ENCODE data around the gene SCUBE1.

SCUBE1 gene

GRCh38 chr22:43308836-43309235, 34.3 kb downstream of the SCUBE1 start:
- no peak overlapping the region for H3K4me3 ChIP-seq (ENCODE audit: low read depth in 1 of 2, low read length in 2 of 2)
- no peak overlapping the region for H3K27ac ChIP-seq (ENCODE audit: low read length)
- no peaks in the 10 kb centered on the region for H3K27me3 ChIP-seq (ENCODE audit: low read depth, low read length)
- peaks cover 0 to 17% of the 10 kb centered on the region in 2 donors for H3K4me1 ChIP-seq (ENCODE audit: control insufficient read depth in 1 of 2, insufficient read depth in 2 of 2, low read length in 2 of 2)
- H3K9me3 ChIP-seq (ENCODE audit: control insufficient read depth in 1 of 2, low read length in 2 of 2), result no peaks in the 10 kb centered on the region
- no peaks in the 10 kb centered on the region for H3K36me3 ChIP-seq (ENCODE audit: control insufficient read depth in 1 of 2, insufficient read depth in 2 of 2, low read length in 2 of 2)

DNA sequence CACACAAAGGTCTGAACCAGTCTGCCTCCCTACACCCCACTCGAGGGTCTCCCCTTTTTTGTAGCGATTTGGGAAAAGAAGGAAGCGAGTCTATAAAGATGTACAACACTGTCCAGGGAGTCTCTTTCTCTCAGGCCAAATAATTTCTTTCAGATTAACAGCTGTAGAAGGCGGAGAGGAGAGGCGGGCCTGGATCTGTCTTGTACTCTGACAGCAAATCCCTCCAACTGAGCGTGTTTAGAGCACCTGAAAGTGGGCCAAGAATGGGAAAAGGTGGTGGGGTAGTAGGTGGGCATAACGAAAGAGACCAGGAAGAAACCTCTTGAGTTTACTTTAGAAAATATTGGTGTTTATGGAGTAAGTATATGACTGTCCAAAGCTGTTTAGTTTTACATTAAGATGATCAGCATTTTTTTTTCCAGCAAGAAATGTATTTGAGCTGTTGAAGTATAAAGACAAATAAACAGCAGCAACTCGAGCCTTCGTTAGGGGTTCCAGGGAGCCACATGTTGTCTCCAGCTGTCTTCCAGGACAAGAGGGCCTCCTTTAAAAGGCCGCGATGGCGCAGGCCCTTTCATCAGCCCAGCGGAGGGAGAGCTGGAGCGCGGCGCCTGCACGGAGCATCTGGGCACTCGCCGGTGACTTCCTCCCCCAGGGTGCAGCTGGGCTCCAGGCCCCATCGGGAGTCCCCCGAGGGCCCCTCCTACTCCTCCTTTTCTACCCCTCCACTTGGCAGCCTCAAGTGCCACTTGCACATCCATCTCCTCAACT, 34.9 kb downstream of the SCUBE1 start:
- Histone ChIP-seq H3K36me3 (ENCODE audit: control insufficient read depth in 1 of 2, insufficient read depth in 2 of 2, low read length in 2 of 2) (no peaks in the 10 kb centered on the region), H3K9me3 (ENCODE audit: control insufficient read depth in 1 of 2, low read length in 2 of 2) (no peaks in the 10 kb centered on the region), H3K27me3 (ENCODE audit: low read depth, low read length) (no peaks in the 10 kb centered on the region), H3K4me3 (ENCODE audit: low read depth in 1 of 2, low read length in 2 of 2) (no peak overlapping the region), H3K4me1 (ENCODE audit: control insufficient read depth in 1 of 2, insufficient read depth in 2 of 2, low read length in 2 of 2) (peaks cover 0 to 17% of the 10 kb centered on the region in 2 donors), H3K27ac (ENCODE audit: low read length) (no peak overlapping the region)

GRCh38 chr22:43305806-43306205, 37.4 kb downstream of the SCUBE1 start:
- Histone ChIP-seq H3K36me3 (ENCODE audit: control insufficient read depth in 1 of 2, insufficient read depth in 2 of 2, low read length in 2 of 2) (no peaks in the 10 kb centered on the region), H3K9me3 (ENCODE audit: control insufficient read depth in 1 of 2, low read length in 2 of 2) (no peaks in the 10 kb centered on the region), H3K4me1 (ENCODE audit: control insufficient read depth in 1 of 2, insufficient read depth in 2 of 2, low read length in 2 of 2) (peaks cover 0 to 17% of the 10 kb centered on the region in 2 donors), H3K4me3 (ENCODE audit: low read depth in 1 of 2, low read length in 2 of 2) (no peak overlapping the region), H3K27me3 (ENCODE audit: low read depth, low read length) (no peaks in the 10 kb centered on the region), H3K27ac (ENCODE audit: low read length) (no peak overlapping the region)

- no peak overlapping the region for H3K27ac ChIP-seq (ENCODE audit: low read length)
- H3K4me1 ChIP-seq (ENCODE audit: control insufficient read depth in 1 of 2, insufficient read depth in 2 of 2, low read length in 2 of 2), result peaks cover 0 to 17% of the 10 kb centered on the region in 2 donors
- no peaks in the 10 kb centered on the region for H3K9me3 ChIP-seq (ENCODE audit: control insufficient read depth in 1 of 2, low read length in 2 of 2)
- H3K4me3 ChIP-seq (ENCODE audit: low read depth in 1 of 2, low read length in 2 of 2), result no peak overlapping the region
- H3K27me3 ChIP-seq (ENCODE audit: low read depth, low read length), result no peaks in the 10 kb centered on the region
- no peaks in the 10 kb centered on the region for H3K36me3 ChIP-seq (ENCODE audit: control insufficient read depth in 1 of 2, insufficient read depth in 2 of 2, low read length in 2 of 2)
Measured at GRCh38 chr22:43304831-43305590, 38.2 kb downstream of the SCUBE1 start.

GRCh38 chr22:43303751-43304150, 39.4 kb downstream of the SCUBE1 start:
- H3K4me1 ChIP-seq (ENCODE audit: control insufficient read depth in 1 of 2, insufficient read depth in 2 of 2, low read length in 2 of 2), result peaks cover 0 to 17% of the 10 kb centered on the region in 2 donors

DNA sequence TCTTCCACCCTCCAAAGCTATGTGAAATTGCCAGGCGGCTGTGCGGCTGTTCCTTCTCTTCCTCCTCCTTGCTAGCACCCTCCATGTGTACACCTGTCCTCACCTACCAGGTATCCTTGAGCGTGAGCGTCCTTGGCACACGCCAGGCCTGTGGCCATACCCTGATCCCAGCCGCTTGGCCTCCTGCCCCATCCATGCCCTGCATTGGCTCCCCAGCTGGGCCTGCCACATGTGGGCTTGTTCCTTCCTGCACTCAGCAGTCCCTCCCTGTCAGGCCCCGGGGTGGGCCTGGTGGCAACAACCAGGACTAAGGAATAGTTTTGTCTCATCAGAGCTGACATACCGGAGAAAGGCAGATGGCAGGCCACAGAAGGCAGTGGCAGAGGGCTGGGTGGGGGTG, 40.0 kb downstream of the SCUBE1 start:
- Histone ChIP-seq H3K4me3 (ENCODE audit: low read depth in 1 of 2, low read length in 2 of 2) (no peak overlapping the region), H3K9me3 (ENCODE audit: control insufficient read depth in 1 of 2, low read length in 2 of 2) (no peaks in the 10 kb centered on the region), H3K4me1 (ENCODE audit: control insufficient read depth in 1 of 2, insufficient read depth in 2 of 2, low read length in 2 of 2) (peaks cover 0 to 18% of the 10 kb centered on the region in 2 donors), H3K27ac (ENCODE audit: low read length) (no peak overlapping the region), H3K36me3 (ENCODE audit: control insufficient read depth in 1 of 2, insufficient read depth in 2 of 2, low read length in 2 of 2) (no peaks in the 10 kb centered on the region), H3K27me3 (ENCODE audit: low read depth, low read length) (no peaks in the 10 kb centered on the region)

More at GRCh38 chr22:43303751-43304150, 39.4 kb downstream of the SCUBE1 start:
- H3K4me3 ChIP-seq (ENCODE audit: low read depth in 1 of 2, low read length in 2 of 2), result no peak overlapping the region
- H3K27ac ChIP-seq (ENCODE audit: low read length), result no peak overlapping the region
- H3K36me3 ChIP-seq (ENCODE audit: control insufficient read depth in 1 of 2, insufficient read depth in 2 of 2, low read length in 2 of 2), result no peaks in the 10 kb centered on the region
- H3K9me3 ChIP-seq (ENCODE audit: control insufficient read depth in 1 of 2, low read length in 2 of 2), result no peaks in the 10 kb centered on the region
- H3K27me3 ChIP-seq (ENCODE audit: low read depth, low read length), result no peaks in the 10 kb centered on the region

DNA sequence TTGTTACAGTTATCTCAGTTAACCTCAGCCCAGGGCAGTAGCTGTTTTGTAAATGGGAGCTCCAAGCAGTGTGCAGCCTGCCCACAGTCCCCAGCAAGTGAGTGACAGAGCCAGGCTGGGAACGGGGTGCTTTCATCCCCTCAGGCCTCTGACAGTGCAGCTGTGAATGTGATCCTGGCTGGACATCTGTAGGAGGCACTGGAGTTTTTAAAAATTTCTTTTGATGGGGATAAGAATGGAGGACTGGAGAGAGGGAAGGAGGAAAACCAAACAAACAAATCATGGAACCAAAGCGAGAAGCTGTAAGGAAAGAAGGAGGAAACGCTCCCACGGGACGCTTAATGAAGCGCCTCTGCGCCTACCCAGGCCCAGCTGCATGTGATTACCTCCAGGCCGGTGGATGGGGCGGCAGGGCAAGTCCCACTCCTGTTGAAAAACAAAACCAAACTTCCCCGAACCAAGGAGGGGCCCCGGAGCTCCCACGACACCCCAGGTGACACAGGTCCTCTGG, 40.6 kb downstream of the SCUBE1 start:
- Histone ChIP-seq H3K27ac (ENCODE audit: low read length) (no peak overlapping the region), H3K4me1 (ENCODE audit: control insufficient read depth in 1 of 2, insufficient read depth in 2 of 2, low read length in 2 of 2) (peaks cover 0 to 23% of the 10 kb centered on the region in 2 donors), H3K36me3 (ENCODE audit: control insufficient read depth in 1 of 2, insufficient read depth in 2 of 2, low read length in 2 of 2) (no peaks in the 10 kb centered on the region), H3K27me3 (ENCODE audit: low read depth, low read length) (no peaks in the 10 kb centered on the region), H3K4me3 (ENCODE audit: low read depth in 1 of 2, low read length in 2 of 2) (no peak overlapping the region), H3K9me3 (ENCODE audit: control insufficient read depth in 1 of 2, low read length in 2 of 2) (no peaks in the 10 kb centered on the region)

- Histone ChIP-seq H3K9me3 (ENCODE audit: control insufficient read depth in 1 of 2, low read length in 2 of 2) (no peaks in the 10 kb centered on the region), H3K4me3 (ENCODE audit: low read depth in 1 of 2, low read length in 2 of 2) (no peak overlapping the region), H3K4me1 (ENCODE audit: control insufficient read depth in 1 of 2, insufficient read depth in 2 of 2, low read length in 2 of 2) (peaks cover 0 to 30% of the 10 kb centered on the region in 2 donors), H3K27ac (ENCODE audit: low read length) (no peak overlapping the region), H3K36me3 (ENCODE audit: control insufficient read depth in 1 of 2, insufficient read depth in 2 of 2, low read length in 2 of 2) (no peaks in the 10 kb centered on the region), H3K27me3 (ENCODE audit: low read depth, low read length) (no peaks in the 10 kb centered on the region)
Measured at GRCh38 chr22:43301866-43302265, 41.3 kb downstream of the SCUBE1 start.

GRCh38 chr22:43300891-43301676, 42.1 kb downstream of the SCUBE1 start:
- no peaks in the 10 kb centered on the region for H3K9me3 ChIP-seq (ENCODE audit: control insufficient read depth in 1 of 2, low read length in 2 of 2)
- no peaks in the 10 kb centered on the region for H3K27me3 ChIP-seq (ENCODE audit: low read depth, low read length)
- no peak overlapping the region for H3K27ac ChIP-seq (ENCODE audit: low read length)
- H3K36me3 ChIP-seq (ENCODE audit: control insufficient read depth in 1 of 2, insufficient read depth in 2 of 2, low read length in 2 of 2), result no peaks in the 10 kb centered on the region
- H3K4me3 ChIP-seq (ENCODE audit: low read depth in 1 of 2, low read length in 2 of 2), result no peak overlapping the region
- H3K4me1 ChIP-seq (ENCODE audit: control insufficient read depth in 1 of 2, insufficient read depth in 2 of 2, low read length in 2 of 2), result peaks cover 0 to 30% of the 10 kb centered on the region in 2 donors

DNA sequence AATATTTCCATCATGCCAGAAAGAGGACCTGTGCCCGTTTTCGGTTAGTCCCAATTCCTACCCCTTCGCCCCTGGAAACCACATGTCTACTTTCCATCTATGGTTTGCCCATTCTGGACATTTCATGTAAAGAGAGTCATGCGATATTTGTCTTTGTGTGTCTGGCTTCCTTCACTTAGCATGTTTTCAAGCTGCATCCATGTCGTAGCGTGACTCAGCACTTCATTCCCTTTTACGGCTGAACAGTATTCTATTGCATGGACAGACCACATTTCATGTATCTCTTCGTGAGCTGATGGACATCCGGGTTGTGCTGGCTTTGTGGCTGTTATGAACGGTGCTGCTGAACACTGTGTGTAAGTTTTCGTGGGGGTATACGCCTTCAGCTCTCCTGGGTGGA, 43.4 kb downstream of the SCUBE1 start:
- Histone ChIP-seq H3K4me3 (ENCODE audit: low read depth in 1 of 2, low read length in 2 of 2) (no peak overlapping the region), H3K9me3 (ENCODE audit: control insufficient read depth in 1 of 2, low read length in 2 of 2) (no peaks in the 10 kb centered on the region), H3K27me3 (ENCODE audit: low read depth, low read length) (no peaks in the 10 kb centered on the region), H3K4me1 (ENCODE audit: control insufficient read depth in 1 of 2, insufficient read depth in 2 of 2, low read length in 2 of 2) (peaks cover 0 to 22% of the 10 kb centered on the region in 2 donors), H3K27ac (ENCODE audit: low read length) (no peak overlapping the region), H3K36me3 (ENCODE audit: control insufficient read depth in 1 of 2, insufficient read depth in 2 of 2, low read length in 2 of 2) (no peaks in the 10 kb centered on the region)

All from muscle layer of duodenum (tissue), 2 donors.